MM.1S (cell line): ENCODE data around the gene CCDC88A.

Experiments used
- DNase-seq: peaks from one replicate; pipeline ENCODE4 v3.0.0-alpha.2; 2015
- H2AFZ ChIP-seq: fragments of 300-600 bp; sonication (generic); 2 replicates; pipeline ENCODE4 v1.6.0; 2016; ENCODE audit warnings: antibody characterized with exemption, low read length
- H3F3A ChIP-seq: fragments of 300-600 bp; sonication (generic); 2 replicates; pipeline ENCODE4 v1.6.1; 2016; ENCODE audit warnings: mild to moderate bottlenecking, antibody characterized with exemption, low read length, moderate library complexity, mixed read lengths; ENCODE audit not compliant: insufficient read depth
- H3K27ac ChIP-seq: fragments of 300-600 bp; sonication (generic); 2 replicates; pipeline ENCODE4 v1.5.1; 2016; ENCODE audit warnings: mild to moderate bottlenecking, low read length
- H3K27me3 ChIP-seq: fragments of 300-600 bp; sonication (generic); replicated peaks from 2 replicates; pipeline ENCODE4 v1.6.0; 2016; ENCODE audit warnings: low read length; ENCODE audit not compliant: insufficient read depth
- H3K36me3 ChIP-seq: fragments of 300-600 bp; sonication (generic); replicated peaks from 2 replicates; pipeline ENCODE4 v1.6.1; 2016; ENCODE audit warnings: mild to moderate bottlenecking, low read length, mixed read lengths; ENCODE audit not compliant: insufficient read depth
- H3K4me1 ChIP-seq: fragments of 300-600 bp; sonication (generic); 2 replicates; pipeline ENCODE4 v1.6.1; 2016; ENCODE audit warnings: low read length, mixed read lengths
- H3K4me2 ChIP-seq: fragments of 300-600 bp; sonication (generic); 2 replicates; pipeline ENCODE4 v1.6.0; 2016; ENCODE audit warnings: low read depth, low read length
- H3K4me3 ChIP-seq: fragments of 300-600 bp; sonication (generic); 2 replicates; pipeline ENCODE4 v1.5.1; 2016; ENCODE audit warnings: low read length, mixed read lengths
- H3K79me2 ChIP-seq: fragments of 300-600 bp; sonication (generic); 2 replicates; pipeline ENCODE4 v1.6.1; 2016; ENCODE audit warnings: mixed run types, low read length, mixed read lengths
- H3K9ac ChIP-seq: fragments of 300-600 bp; sonication (generic); 2 replicates; pipeline ENCODE4 v1.6.1; 2016; ENCODE audit warnings: low read length, mixed read lengths
- H3K9me2 ChIP-seq: fragments of 300-600 bp; sonication (generic); replicated peaks from 2 replicates; pipeline ENCODE4 v1.6.1; 2016; ENCODE audit warnings: mild to moderate bottlenecking, low read length, mixed read lengths; ENCODE audit not compliant: insufficient read depth
- H3K9me3 ChIP-seq: fragments of 300-600 bp; sonication (generic); replicated peaks from 2 replicates; pipeline ENCODE4 v1.6.1; 2016; ENCODE audit warnings: mild to moderate bottlenecking, low read length, mixed read lengths; ENCODE audit not compliant: insufficient read depth
- H4K20me1 ChIP-seq: fragments of 300-600 bp; sonication (generic); 2 replicates; pipeline ENCODE4 v1.6.1; 2016; ENCODE audit warnings: mild to moderate bottlenecking, low read length, moderate library complexity, mixed read lengths; ENCODE audit not compliant: insufficient read depth
- CTCF ChIP-seq: fragments of 300-600 bp; sonication (generic); IDR thresholded peaks from 2 replicates; pipeline ENCODE4 v1.5.1; 2016; ENCODE audit warnings: antibody characterized with exemption, low read length, mixed read lengths
- EZH2 ChIP-seq: fragments of 300-600 bp; sonication (generic); optimal IDR thresholded peaks from 2 replicates; pipeline ENCODE3; 2017; ENCODE audit warnings: low read depth, mild to moderate bottlenecking, antibody characterized with exemption, low read length, mixed read lengths
- EZH2phosphoT487 ChIP-seq: fragments of 300-600 bp; sonication (generic); IDR thresholded peaks from 2 replicates; pipeline ENCODE4 v1.6.1; 2018; ENCODE audit warnings: antibody characterized with exemption, low read length

Gene CCDC88A

GRCh38 chr2:55459714-55460274, 40.1 kb upstream of the CCDC88A start:
- Histone ChIP-seq H3K9me3 (no peaks in the 10 kb centered on the region), H3K4me3 (no peak overlapping the region), H3K27ac (no peak overlapping the region), H3K9me2 (no peaks in the 10 kb centered on the region), H3K79me2 (no peaks in the 10 kb centered on the region), H3K36me3 (no peaks in the 10 kb centered on the region), H3K4me1 (peaks cover 6% of the 10 kb centered on the region), H3K4me2 (peak overlapping the region; percentile 46), H3K9ac (no peak overlapping the region; the same call in 1 of the 2 replicates), H2AFZ (peak overlapping the region; percentile 35; the same call in 1 of the 2 replicates), H4K20me1 (no peaks in the 10 kb centered on the region), H3K27me3 (no peaks in the 10 kb centered on the region), H3F3A (peaks cover 7% of the 10 kb centered on the region)
- DNase-seq, result no peak
- TF ChIP-seq CTCF (no peak), EZH2 (no peak), EZH2phosphoT487 (no peak)

DNA sequence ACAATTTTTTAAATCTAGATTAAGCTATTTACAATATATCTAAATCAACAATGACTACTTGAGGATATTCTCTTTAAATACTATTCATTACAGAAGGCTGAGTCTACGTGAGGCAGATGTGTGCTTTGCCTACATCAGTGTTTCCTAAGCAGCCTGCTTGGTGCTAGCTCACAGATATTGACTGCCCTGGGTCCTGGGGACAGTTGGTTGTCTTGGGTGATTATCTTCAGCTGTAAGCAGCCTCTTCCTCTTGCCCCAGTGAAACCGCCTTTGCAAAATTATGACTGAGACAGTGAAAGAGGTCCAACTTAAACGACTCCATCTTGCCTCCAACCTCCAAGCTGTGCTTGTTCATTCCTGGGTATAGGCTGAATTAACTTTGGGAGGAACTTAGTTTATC, 39.6 kb upstream of the CCDC88A start:
- peaks cover 6% of the 10 kb centered on the region for H3K4me1 ChIP-seq
- no peaks in the 10 kb centered on the region for H3K36me3 ChIP-seq
- DNase-seq, result no peak
- no peak overlapping the region for H3K9ac ChIP-seq
- H3K4me2 ChIP-seq, result no peak overlapping the region
- H3K79me2 ChIP-seq, result no peaks in the 10 kb centered on the region
- H3K27ac ChIP-seq, result no peak overlapping the region
- no peaks in the 10 kb centered on the region for H3K27me3 ChIP-seq
- no peak overlapping the region for H3K4me3 ChIP-seq
- H2AFZ ChIP-seq, result no peak overlapping the region
- H3F3A ChIP-seq, result peaks cover 7% of the 10 kb centered on the region
- TF ChIP-seq EZH2phosphoT487, result no peak
- TF ChIP-seq CTCF, result no peak
- TF ChIP-seq EZH2, result no peak
- H3K9me3 ChIP-seq, result no peaks in the 10 kb centered on the region
- no peaks in the 10 kb centered on the region for H4K20me1 ChIP-seq
- H3K9me2 ChIP-seq, result no peaks in the 10 kb centered on the region

- no peak overlapping the region for H3K4me2 ChIP-seq
- H3K4me3 ChIP-seq, result no peak overlapping the region
- H3K4me1 ChIP-seq, result no peaks in the 10 kb centered on the region
- no peaks in the 10 kb centered on the region for H3K27me3 ChIP-seq
- H3K79me2 ChIP-seq, result no peaks in the 10 kb centered on the region
- no peak overlapping the region for H3K9ac ChIP-seq
- DNase-seq, result no peak
- H3K9me2 ChIP-seq, result no peaks in the 10 kb centered on the region
- no peak overlapping the region for H2AFZ ChIP-seq
- TF ChIP-seq EZH2phosphoT487 (no peak), CTCF (no peak), EZH2 (no peak)
- H3K36me3 ChIP-seq, result no peaks in the 10 kb centered on the region
- no peaks in the 10 kb centered on the region for H4K20me1 ChIP-seq
- H3K27ac ChIP-seq, result no peak overlapping the region
- no peaks in the 10 kb centered on the region for H3K9me3 ChIP-seq
- no peaks in the 10 kb centered on the region for H3F3A ChIP-seq
Measured at GRCh38 chr2:55454121-55454520, 34.5 kb upstream of the CCDC88A start.
